HepG2 (cell line): Measurements from ENCODE around the gene HEPH.
"Not testable (repeated sequence)": the region's sequence is repeated elsewhere in the genome, so short reads cannot be mapped to it uniquely, and the experiment has no call there.

Experiments used
- CEBPB ChIP-seq: IDR thresholded peaks from 2 replicates; pipeline ENCODE4 v1.6.1; 2011; ENCODE audit warnings: low read depth, low read length, improper control_type of control experiment, borderline replicate concordance
- EP300 ChIP-seq, 3 experiments: sonication (generic) in 1 of 3; formaldehyde crosslinking in 1 of 3; IDR thresholded peaks; 2 replicates each; pipeline versions ENCODE4 v1.5.1 to v1.6.1; 2011 to 2020; ENCODE audit warnings: low read depth in 2 of 3, low read length in 2 of 3, borderline replicate concordance in 1 of 3, improper control_type of control experiment in 1 of 3, mild to moderate bottlenecking in 1 of 3, missing genetic modification reagents in 1 of 3, moderate library complexity in 1 of 3
- HBP1 ChIP-seq: IDR thresholded peaks from 2 replicates; pipeline ENCODE4 v1.6.1; 2016; ENCODE audit warnings: low read depth, control low read depth
- ISL2 ChIP-seq: sonication (generic); formaldehyde crosslinking; IDR thresholded peaks from 2 replicates; pipeline ENCODE4 v1.5.0; 2020; ENCODE audit warnings: missing genetic modification reagents
- MZF1 ChIP-seq: sonication (generic); formaldehyde crosslinking; IDR thresholded peaks from 2 replicates; pipeline ENCODE4 v1.8.1; 2023; ENCODE audit warnings: mild to moderate bottlenecking, missing genetic modification reagents, borderline replicate concordance
- POLR2A ChIP-seq, 2 experiments: IDR thresholded peaks; 2 replicates each; pipeline ENCODE4 v1.6.1; 2011; ENCODE audit warnings: low read depth in 2 of 2, low read length in 2 of 2, mild to moderate bottlenecking in 1 of 2, moderate library complexity in 1 of 2; ENCODE audit not compliant: insufficient read depth in 1 of 2
- POLR2AphosphoS5 ChIP-seq: IDR thresholded peaks from 2 replicates; pipeline ENCODE4 v1.6.1; 2012; ENCODE audit warnings: low read depth, low read length
- YY1 ChIP-seq: IDR thresholded peaks from 2 replicates; pipeline ENCODE4 v1.6.1; 2011; ENCODE audit warnings: low read length, low read depth, moderate library complexity, mild to moderate bottlenecking; ENCODE audit not compliant: insufficient read depth, insufficient replicate concordance
- ZNF274 ChIP-seq: sonication (generic); formaldehyde crosslinking; IDR thresholded peaks from 2 replicates; pipeline ENCODE4 v1.5.1; 2020; ENCODE audit warnings: mild to moderate bottlenecking, missing genetic modification reagents

GRCh38 chrX:66135284-66135683 lies 28.8 kb upstream of the HEPH start:
- TF ChIP-seq MZF1; CEBPB; HBP1; POLR2A (IDR thresholded peaks at IDR 0.05; ENCODE audit: insufficient read depth in 1 of 2, low read depth in 2 of 2, low read length in 2 of 2); YY1; ISL2 (CRISPR knock-in tag); EP300 (IDR thresholded peaks at IDR 0.05; ENCODE audit: low read depth in 2 of 2, low read length in 2 of 2); EP300 (CRISPR knock-in tag; IDR thresholded peaks at IDR 0.05; ENCODE audit: borderline replicate concordance); ZNF274 (CRISPR knock-in tag); POLR2AphosphoS5: not testable (repeated sequence)
